Psoas muscle (tissue), 8 donors: ENCODE results near the gene PAM. TPM values are rescaled to one million over a fixed set of nuclear protein-coding genes. Genes with fewer than 3 reads are reported as not detected.
A peak's percentile ranks its signal among the peaks of the same experiment; 100 is the strongest.
"Not testable (repeated sequence)": the region's sequence is repeated elsewhere in the genome, so short reads cannot be mapped to it uniquely, and the experiment has no call there.

Source experiments
- ATAC-seq, 4 donors: fragments of 200-7000 bp; cut with Tn5 transposase; one replicate each; pipeline ENCODE4 v1.9.1; 2020; ENCODE audit warnings: moderate library complexity in 3 of 4, mild to moderate bottlenecking in 2 of 4
- DNase-seq, 2 donors: peaks; one replicate each; pipeline ENCODE4 v3.0.0-alpha.2; 2020
- H3K27ac ChIP-seq: fragments of 200-600 bp; one replicate; pipeline ENCODE4 v1.8.0; 2022
- H3K27me3 ChIP-seq, 3 donors: fragments of 200-600 bp in 1 of 3; one replicate each; pipeline versions ENCODE4 v1.6.1 to v1.8.0; 2013 to 2022; ENCODE audit warnings: low read length in 2 of 3, mild to moderate bottlenecking in 2 of 3, moderate library complexity in 1 of 3; ENCODE audit not compliant: insufficient read depth in 3 of 3
- H3K36me3 ChIP-seq, 2 donors: fragments of 200-600 bp in 1 of 2; one replicate each; pipeline versions ENCODE4 v1.6.1 to v1.8.0; 2013 to 2022; ENCODE audit warnings: low read depth in 1 of 2, mild to moderate bottlenecking in 1 of 2, moderate library complexity in 1 of 2; ENCODE audit not compliant: insufficient read depth in 1 of 2
- H3K4me1 ChIP-seq: fragments of 200-600 bp; one replicate; pipeline ENCODE4 v1.8.0; 2022
- H3K4me3 ChIP-seq: fragments of 200-600 bp; one replicate; pipeline ENCODE4 v1.8.0; 2022; ENCODE audit warnings: mild to moderate bottlenecking
- H3K9me3 ChIP-seq: fragments of 200-600 bp; one replicate; pipeline ENCODE4 v1.8.0; 2022
- CTCF ChIP-seq: fragments of 200-600 bp; IDR thresholded peaks from one replicate; pipeline ENCODE4 v1.8.0; 2022; ENCODE audit warnings: antibody characterized with exemption
- WGBS, 3 donors: extraction: QIAGEN DNeasy Blood & Tissue Kit; methylation state at CpG; one replicate each; pipeline versions ENCODE4 v1.1.6 to v1.1.7; 2013; 5-methylcytosine and 5-hydroxymethylcytosine counted together
- intact Hi-C, 2 donors: fragments of 100-400 bp; cut with DNase I; formaldehyde crosslinking; loops; one replicate each; pipeline versions ENCODE4 v1.11.0 to v1.14.2; 2022
- polyA plus RNA-seq, 3 donors: library from polyadenylated mRNA; stranded (reverse); fragments of 200-250 nt; gene quantifications; one replicate each; pipeline ENCODE4 v1.2.3, GENCODE V29; 2013
- total RNA-seq, 4 donors: library from RNA; stranded (reverse); fragmentation: NEBNext Ultra II Directional in 2 of 4; extraction: Animal tissue kit (Norgen Biotek cat#: 25700) in 2 of 4; gene quantifications; one replicate each; pipeline versions ENCODE4 v1.2.1 to v1.2.4, GENCODE V29; 2021 to 2023
- donor health status: healthy with polysubstance abuse.
- donor health status: DM: no; HTN: no; CAD: no; lungs with moderate emphysema.
- donor health status: Bipolar disorder and iron deficiency.
- donor health status: healthy.
- donor health status: DM: yes; HTN: yes; CAD: no.
- donor health status: DM: no; HTN: no; CAD: no.
- donor health status: DM: no; HTN: no; CAD: no.
- donor health status: DM: yes; HTN: yes; CAD: no.

The PAM gene
- total and polyA plus RNA-seq, 7 donors = 29.5 to 279 (median 191) TPM

GRCh38 chr5:103041071-103041676 lies 286.1 kb downstream of the PAM start:
- Histone ChIP-seq H3K4me1 (no peaks in the 10 kb centered on the region), H3K36me3 (no peaks in the 10 kb centered on the region), H3K9me3 (no peaks in the 10 kb centered on the region), H3K4me3 (no peak overlapping the region), H3K27me3 (no peaks in the 10 kb centered on the region), H3K27ac (no peak overlapping the region)
- no peak for DNase-seq
- intact Hi-C loops = loop anchor here (2.0 to 5.0 kb wide), 4 partner anchors 358 to 504 kb away; no protein-coding TSS in a partner anchor
- ATAC-seq = peak in 1 of 4 donors; percentile 72
- WGBS, 3 donors = 35 to 47% (median 39%) methylated on average over 4 of the region's 4 CpGs
- TF ChIP-seq CTCF = peak; percentile 72

GRCh38 chr5:103046706-103047105 lies 291.6 kb downstream of the PAM start:
- DNase-seq, H3K36me3 ChIP-seq, intact Hi-C loops, H3K4me3 ChIP-seq, H3K9me3 ChIP-seq, ATAC-seq, H3K4me1 ChIP-seq, H3K27ac ChIP-seq, H3K27me3 ChIP-seq: not testable (repeated sequence)
- 89 to 92% (median 91%) methylated on average over 22 of the region's 22 CpGs for WGBS, 3 donors

GRCh38 chr5:103057208-103058130 lies 302.4 kb downstream of the PAM start:
- H3K27me3 ChIP-seq = no peaks in the 10 kb centered on the region
- intact Hi-C loops = no loop called here
- H3K36me3 ChIP-seq = no peaks in the 10 kb centered on the region
- no peaks in the 10 kb centered on the region for H3K4me1 ChIP-seq
- no peak for TF ChIP-seq CTCF
- no peak for DNase-seq
- WGBS, 3 donors = 79 to 83% (median 81%) methylated on average over 6 to 7 of the region's 7 CpGs
- no peak overlapping the region for H3K4me3 ChIP-seq
- no peaks in the 10 kb centered on the region for H3K9me3 ChIP-seq
- ATAC-seq = no peak
- H3K27ac ChIP-seq = no peak overlapping the region

GRCh38 chr5:103059525-103059924 lies 304.4 kb downstream of the PAM start:
- no peaks in the 10 kb centered on the region for H3K4me1 ChIP-seq
- no peaks in the 10 kb centered on the region for H3K27me3 ChIP-seq
- no peaks in the 10 kb centered on the region for H3K36me3 ChIP-seq
- no peaks in the 10 kb centered on the region for H3K9me3 ChIP-seq
- 83 to 88% (median 87%) methylated on average over 3 of the region's 3 CpGs for WGBS, 3 donors
- intact Hi-C loops = no loop called here
- no peak for TF ChIP-seq CTCF
- ATAC-seq (no peak), DNase-seq (no peak)
- no peak overlapping the region for H3K4me3 ChIP-seq
- no peak overlapping the region for H3K27ac ChIP-seq

GRCh38 chr5:103060424-103060954 lies 305.4 kb downstream of the PAM start:
- WGBS, 3 donors = 31 to 41% (median 31%) methylated on average over 3 of the region's 3 CpGs
- no peaks in the 10 kb centered on the region for H3K36me3 ChIP-seq
- no peak for ATAC-seq
- DNase-seq = no peak
- H3K9me3 ChIP-seq = no peaks in the 10 kb centered on the region
- H3K27me3 ChIP-seq = no peaks in the 10 kb centered on the region
- no peak overlapping the region for H3K4me3 ChIP-seq
- intact Hi-C loops = no loop called here
- TF ChIP-seq CTCF = no peak
- no peak overlapping the region for H3K27ac ChIP-seq
- H3K4me1 ChIP-seq = no peaks in the 10 kb centered on the region
